Stimulated activated naive CD8-positive, alpha-beta T cell treated with anti-CD3 and anti-CD28 coated beads, Interleukin-15, Interleukin-2, amounts not matched to agents 100 U/mL and 50 U/mL, for 24 hours (primary cell): Measurements from ENCODE around the gene MYBPC1.

Source experiments
- ATAC-seq: fragments of 150-1000 bp; cut with Tn5 transposase; one replicate; pipeline ENCODE4 v1.10.0; 2021
- DNase-seq: peaks from one replicate; pipeline ENCODE4 v3.0.0; 2021

MYBPC1 gene

GRCh38 chr12:101599311-101599710, 4.5 kb downstream of the MYBPC1 start:
- DNase-seq (no peak), ATAC-seq (no peak)

DNA sequence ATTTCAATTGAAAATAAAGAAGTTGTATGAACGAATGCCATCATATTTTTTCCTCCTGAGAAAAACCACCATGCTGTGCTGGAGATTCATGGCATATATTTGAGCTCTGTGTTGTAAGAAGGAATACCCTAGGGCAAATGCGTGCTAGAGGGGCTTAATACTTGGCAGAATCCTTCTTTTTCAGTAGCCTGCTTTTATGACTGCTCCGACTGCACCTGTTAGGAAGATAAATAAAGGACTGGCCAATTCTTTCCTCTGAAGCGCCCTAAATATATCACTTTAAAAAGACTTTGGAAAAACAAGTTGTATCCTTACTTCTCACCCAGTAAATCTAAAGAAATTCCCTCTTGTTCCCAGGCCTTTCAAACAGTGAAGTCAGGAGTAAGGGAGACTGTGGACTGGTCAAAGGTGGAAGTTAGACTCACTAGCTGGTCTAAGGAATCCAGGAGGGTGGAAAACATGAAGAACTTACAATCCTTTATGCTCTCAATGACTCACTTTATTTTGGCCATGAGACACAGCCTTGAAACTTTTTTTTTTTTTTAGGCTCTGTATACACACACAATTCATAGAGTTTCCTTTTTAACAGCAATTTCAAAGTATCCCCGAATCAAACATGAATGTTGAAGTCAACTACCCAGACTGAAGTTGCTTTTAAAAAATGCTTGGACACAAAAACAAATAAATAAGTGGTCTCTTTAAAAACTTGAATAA, 5.2 kb downstream of the MYBPC1 start:
- no peak for DNase-seq

DNA sequence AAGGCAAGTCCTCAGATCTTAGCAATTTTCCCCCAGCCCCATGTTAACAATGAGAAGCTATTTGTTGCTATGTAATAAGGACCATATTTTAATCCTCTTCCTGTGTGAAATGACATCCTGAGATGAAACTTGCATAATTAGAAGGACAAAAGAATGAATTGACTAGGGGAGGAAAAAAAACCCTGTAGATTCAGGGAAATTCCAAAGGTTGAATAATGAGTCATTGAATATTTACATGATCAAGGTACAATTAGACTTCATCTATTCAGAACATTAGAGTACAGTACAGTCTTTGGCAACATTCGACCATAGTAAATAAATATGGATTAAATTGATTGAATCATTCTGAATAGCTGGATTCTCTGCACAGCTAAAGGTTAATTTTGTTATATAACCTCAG, 9.4 kb downstream of the MYBPC1 start:
- no peak for DNase-seq
- ATAC-seq = peak; percentile 43

More for the DNA sequence above, 5.2 kb downstream of the MYBPC1 start:
- ATAC-seq = no peak

- no peak for ATAC-seq
- DNase-seq = no peak
Measured at GRCh38 chr12:101607894-101608293, 13.1 kb downstream of the MYBPC1 start.

DNA sequence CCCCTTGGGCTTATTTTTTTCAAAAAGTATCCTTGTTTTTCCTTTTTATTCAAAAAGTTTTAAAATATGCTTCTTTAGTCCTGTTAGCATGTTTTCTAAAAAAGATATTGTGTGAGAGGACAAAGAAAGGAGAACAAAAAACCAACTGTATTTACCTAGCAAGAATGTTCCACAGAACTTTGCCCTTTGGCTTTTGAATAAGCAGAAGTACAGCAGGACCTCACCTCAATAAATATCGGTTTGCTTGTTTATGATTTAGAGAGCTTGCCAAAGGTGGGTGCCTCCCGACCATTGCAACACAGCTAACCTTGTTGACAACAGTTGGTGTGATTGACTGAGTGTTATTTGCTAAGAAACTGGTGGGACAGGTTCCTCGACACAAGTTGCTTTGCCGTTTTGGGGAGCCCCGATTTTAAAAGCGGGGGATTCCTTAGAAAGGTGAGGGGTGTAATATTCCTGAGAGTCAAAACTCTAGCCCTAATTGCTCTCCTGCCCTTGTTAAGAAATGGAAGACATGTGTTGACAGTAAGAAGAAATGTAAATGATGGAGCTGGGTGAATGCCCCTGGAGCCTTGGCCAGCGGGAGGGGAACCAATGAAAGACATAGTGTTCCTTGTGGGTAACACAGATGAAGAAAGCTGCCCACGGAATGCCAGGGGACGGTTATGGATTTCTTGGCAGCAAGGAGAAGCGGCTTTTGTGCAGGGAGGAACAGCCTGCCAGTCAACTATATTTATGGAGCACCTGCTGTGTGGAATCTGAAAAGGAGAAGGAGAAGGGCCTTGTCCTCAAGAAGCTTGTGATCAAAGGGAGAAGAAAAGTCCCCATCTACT, 13.7 kb downstream of the MYBPC1 start:
- ATAC-seq = no peak

DNA sequence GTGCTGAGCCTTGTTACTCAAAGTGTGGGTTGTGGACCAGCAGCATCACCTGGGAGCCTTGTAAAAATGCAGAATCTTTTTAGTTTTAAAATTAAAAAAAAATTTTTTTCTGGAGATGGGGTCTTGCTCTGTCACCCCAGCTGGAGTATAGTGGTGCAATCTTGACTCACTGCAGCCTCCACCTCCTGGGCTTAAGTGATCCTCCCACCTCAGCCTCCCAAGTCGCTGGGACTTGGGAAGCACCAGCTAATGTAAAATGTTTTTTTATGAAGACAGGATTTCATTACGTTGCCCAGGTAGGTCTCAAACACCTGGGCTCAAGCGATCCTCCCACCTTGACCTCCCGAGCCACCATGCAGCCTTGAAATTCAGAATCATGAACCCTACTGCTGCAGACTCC, 14.4 kb downstream of the MYBPC1 start:
- ATAC-seq = no peak

More for the DNA sequence above, 13.7 kb downstream of the MYBPC1 start:
- DNase-seq = no peak

DNA sequence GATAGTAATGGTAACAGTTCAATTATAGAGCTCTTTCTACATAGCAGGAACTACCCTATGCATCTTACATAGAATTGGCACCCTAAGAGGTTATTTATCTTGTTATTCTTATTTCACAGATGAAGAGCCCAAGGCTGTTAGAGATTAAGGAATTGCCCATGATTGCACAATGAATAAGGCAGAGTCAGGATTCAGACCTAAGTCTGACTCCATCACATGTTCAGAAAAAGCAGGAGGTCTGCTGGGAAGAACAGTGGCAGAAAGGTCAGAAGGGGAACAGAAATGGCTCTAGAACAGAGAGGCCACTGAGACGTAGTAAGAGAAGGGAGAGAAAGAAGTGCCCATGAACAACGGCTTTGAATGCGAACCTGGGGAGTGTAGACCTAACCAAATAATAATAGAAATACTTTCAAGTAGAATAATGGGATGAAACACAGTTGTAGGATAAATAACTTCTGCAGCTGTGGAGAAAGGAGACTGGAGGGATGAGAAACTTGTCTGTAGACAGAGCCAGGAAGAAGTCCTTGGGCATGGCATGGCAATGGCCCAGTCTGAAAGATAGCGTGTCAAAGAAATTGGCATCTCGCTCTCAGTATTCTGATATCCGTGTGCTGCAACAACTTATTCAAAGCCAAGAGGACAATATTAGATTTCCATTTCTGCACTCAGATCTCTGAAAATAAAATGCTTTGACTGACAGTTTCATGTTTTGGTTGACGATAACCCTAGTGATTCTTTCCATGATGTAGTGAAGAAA, 17.6 kb downstream of the MYBPC1 start:
- ATAC-seq = no peak
- DNase-seq = no peak

More for the DNA sequence above, 14.4 kb downstream of the MYBPC1 start:
- DNase-seq = no peak

GRCh38 chr12:101616027-101616494, 21.3 kb downstream of the MYBPC1 start:
- ATAC-seq (no peak), DNase-seq (no peak)

DNA sequence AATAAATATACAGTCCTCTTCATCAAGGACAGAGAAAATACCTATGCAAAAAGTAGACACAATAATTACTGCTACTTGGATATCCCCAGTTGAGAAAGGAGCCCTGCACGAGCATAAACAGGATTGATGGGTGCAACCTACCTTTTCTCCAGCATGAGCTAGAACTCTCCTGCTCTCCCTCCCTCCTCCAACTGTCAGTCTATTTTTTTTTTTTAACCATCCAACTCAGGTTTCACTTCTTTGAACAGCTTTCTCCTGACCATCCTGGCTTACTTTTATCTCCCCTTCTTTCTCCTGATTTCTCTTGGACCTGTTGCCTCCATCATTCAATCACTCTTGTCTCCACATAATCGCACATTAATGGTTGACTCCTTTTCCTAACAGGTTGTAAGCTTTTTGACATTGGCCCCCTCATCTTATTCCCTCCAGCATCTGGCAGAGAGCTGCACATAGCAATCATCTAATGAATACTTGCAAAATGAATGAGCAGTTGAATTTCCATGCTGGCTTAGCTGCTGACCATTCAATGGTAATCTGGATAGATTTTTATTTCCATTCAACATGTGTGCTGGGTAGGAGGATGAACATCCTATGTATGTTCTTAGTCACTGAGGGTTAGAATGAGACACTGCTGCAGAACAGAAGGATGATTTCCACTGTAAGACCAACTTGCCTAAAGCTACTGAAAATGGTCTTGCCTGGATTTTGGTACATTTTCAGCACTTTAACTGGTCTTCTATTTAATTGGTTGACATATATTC, 24.4 kb downstream of the MYBPC1 start:
- ATAC-seq = no peak
- DNase-seq = no peak

- DNase-seq = no peak
- no peak for ATAC-seq
Measured at GRCh38 chr12:101619858-101620761, 25.3 kb downstream of the MYBPC1 start.

- DNase-seq (no peak), ATAC-seq (no peak)
Measured at GRCh38 chr12:101620762-101621133, 26.0 kb downstream of the MYBPC1 start.

- no peak for DNase-seq
- no peak for ATAC-seq
Measured at GRCh38 chr12:101628676-101629075, 33.9 kb downstream of the MYBPC1 start.

DNA sequence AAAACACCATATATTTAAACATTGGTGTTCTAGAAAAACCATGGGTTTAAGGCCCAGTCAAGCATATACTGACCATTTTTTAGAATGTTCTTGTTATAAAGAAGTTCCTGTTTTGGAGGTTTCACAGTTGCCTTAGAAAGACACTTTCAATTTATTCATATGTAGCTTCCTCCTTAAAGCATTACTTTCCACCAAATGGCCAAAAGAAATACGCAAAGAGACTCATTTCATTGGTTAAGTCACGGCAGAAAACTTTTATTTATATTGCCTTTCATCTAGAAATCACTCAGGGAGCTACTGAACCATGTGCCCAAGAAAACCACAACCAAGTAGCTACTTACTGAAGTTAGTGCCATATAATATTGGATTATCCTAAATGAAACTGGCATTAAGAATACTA, 40.0 kb downstream of the MYBPC1 start:
- DNase-seq = no peak
- ATAC-seq = peak; percentile 52

DNA sequence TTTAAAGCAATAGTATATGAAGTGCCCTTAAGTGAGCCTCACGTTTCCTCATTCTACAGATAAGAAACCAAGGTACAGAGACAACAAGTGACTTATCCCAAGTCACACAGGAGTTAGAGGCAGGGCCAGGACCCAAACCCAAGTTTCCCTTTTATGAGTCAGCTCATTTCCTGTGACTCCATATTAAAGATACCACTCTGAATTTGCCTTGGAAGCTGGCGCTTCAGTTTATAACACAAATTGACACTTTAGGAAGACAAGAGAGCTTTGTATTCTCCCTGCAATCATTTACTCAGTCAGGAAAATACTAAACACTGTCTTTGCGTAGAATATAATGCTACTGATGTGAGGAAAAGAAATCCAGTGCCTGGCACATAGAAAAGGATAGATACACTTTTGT, 43.2 kb downstream of the MYBPC1 start:
- ATAC-seq (no peak), DNase-seq (no peak)

DNA sequence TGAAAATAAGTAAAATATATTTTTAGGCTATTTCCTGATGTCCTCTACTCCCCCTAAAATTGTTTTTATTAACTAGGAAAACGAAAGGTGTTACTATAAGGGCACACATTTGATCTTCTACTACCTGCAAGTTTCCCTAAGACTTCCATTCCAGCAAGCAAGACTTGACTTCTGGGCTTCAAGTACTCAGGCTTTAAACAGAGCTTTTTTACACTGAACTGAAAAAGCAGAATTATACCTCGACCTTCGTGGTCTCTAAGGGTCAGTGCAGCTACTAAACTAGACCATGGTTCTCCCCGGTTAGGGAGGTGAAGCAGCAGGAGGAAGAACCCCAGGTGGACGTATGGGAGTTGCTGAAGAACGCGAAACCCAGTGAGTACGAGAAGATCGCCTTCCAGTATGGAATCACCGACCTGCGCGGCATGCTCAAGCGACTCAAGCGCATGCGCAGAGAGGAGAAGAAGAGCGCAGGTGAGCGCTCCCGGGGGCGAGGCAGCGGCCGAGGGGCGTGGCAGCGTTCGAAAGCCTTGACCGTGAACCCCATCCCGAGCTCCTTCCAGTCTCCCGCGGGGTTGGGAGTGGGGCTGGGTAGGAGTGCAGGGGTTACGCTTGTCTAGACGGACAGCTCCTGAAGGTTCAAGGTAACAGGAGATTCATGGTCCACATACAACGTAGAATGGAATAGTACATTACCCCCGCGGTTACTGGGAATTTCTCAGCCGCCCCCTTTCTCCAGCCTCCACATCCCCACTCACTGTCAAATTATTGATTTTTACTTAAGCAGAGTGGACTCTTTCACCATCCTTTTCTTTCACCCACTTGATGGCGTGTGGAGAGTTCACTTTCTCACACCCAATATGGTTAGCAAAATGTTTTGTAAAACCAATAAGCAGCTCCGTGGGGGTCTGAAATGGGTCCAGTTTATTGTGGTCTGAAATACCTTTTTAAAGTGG, 47.6 kb downstream of the MYBPC1 start:
- DNase-seq (peak; percentile 7), ATAC-seq (no peak)

DNA sequence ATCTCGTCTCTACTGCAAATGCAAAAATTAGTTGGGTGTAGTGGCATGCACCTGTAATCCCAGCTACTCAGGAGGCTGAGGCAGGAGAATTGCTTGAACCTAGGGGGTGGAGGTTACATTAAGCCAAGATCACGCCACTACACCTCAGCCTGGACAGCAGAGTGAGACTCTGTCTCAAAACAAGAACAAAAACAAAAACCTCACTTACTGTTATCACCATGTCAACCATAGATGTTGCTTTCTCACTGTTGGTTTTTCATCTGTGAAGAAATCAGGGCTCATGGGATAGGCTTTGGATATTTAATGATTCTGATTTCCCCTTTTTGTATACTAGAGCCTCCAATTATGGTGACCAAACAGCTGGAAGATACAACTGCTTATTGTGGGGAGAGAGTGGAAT, 52.9 kb downstream of the MYBPC1 start:
- ATAC-seq (no peak), DNase-seq (no peak)

DNA sequence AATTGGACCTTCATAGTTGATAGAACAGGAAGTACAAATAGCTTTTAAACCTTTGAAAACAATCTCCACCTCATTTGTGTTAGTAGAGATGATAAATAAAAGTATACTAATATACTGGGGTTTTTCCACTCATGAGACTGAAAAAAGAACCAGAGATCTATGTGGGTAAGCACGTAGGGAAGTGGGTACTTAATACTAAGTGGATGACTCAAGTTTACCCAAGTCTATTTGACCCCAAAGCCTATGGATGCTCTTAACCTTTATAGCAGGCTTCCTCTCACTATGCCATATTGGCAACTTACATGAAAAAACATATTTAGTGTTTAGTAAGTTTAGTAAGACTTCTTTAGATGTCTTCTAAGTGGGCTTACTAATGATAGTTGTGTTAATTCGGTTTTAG, 53.4 kb downstream of the MYBPC1 start:
- peak; percentile 69 for ATAC-seq
- no peak for DNase-seq

GRCh38 chr12:101650346-101651117, 55.8 kb downstream of the MYBPC1 start:
- ATAC-seq (no peak), DNase-seq (no peak)

DNA sequence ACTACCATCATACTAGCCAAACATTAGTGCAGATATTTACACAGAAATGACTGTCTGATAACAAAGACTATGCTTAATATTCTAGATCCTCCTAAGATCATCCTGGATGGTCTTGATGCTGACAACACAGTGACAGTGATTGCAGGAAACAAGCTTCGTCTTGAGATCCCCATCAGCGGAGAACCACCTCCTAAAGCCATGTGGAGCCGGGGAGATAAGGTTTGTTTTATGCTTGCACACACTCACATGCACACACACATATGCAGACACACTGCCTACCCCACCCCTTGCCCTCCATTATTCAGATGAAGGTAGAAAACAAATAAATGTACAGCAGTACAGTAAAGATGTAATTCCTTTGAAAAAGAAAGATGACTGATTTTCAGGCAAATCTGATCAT, 58.3 kb downstream of the MYBPC1 start:
- DNase-seq (no peak), ATAC-seq (no peak)
